GM18861 (cell line): ENCODE measurements around the gene AP4M1.
A peak's percentile ranks its signal among the peaks of the same experiment; 100 is the strongest.

ENCODE experiments used
- ATAC-seq: cut with Tn5 transposase; IDR thresholded peaks from one replicate; pipeline ENCODE4 v1.9.1; 2021; ENCODE audit not compliant: unreplicated experiment

AP4M1 gene, protein sequence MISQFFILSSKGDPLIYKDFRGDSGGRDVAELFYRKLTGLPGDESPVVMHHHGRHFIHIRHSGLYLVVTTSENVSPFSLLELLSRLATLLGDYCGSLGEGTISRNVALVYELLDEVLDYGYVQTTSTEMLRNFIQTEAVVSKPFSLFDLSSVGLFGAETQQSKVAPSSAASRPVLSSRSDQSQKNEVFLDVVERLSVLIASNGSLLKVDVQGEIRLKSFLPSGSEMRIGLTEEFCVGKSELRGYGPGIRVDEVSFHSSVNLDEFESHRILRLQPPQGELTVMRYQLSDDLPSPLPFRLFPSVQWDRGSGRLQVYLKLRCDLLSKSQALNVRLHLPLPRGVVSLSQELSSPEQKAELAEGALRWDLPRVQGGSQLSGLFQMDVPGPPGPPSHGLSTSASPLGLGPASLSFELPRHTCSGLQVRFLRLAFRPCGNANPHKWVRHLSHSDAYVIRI

DNA sequence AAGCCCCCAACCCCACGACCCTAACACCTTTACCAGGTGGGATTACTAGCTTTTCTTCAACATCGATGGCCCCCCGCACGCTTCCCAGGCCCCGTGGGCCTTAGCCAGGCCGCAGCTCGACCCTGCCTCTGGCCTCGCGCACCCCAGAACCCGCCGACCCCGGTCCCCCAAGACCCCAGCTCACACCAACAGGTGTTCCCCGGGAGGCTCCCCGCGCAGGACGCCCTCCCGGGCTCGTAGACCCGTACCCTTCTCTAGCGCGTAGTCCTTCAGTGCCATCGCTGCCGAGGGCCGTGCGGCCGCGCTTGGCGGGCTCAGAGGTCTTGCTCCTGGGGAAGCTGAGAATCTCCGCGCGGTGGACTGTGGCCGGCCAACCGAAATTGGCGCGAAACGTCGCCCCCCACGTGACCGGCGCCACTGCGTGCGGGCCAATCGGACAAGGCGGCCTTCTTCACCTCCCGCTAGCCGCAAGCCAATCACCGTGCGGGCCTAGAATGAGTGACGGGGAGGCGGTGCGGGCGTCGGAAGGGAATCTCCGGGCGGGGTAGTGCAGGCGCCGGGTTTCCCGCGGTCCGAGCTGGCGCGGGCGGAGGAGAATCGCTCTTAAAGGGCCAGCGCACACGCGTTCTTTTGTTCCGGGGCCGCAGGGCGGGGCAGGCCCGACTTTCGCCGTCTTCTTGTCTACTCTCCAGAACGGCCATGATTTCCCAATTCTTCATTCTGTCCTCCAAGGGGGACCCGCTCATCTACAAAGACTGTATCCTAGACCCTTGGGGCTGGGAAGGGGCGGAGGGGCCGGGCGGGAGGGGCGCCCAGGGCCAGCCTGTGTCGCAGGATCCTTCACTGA, at the start of gene AP4M1, which contains the start of gene MCM7:
Gene AP4M1 (plus strand): TSS at position 628 of the 847 bp plus-strand sequence. CDS start 72 bp downstream, at position 700.
Gene MCM7 (minus strand): TSS at position 382 of the 847 bp plus-strand sequence. CDS start 103 bp downstream, at position 279.
- ATAC-seq = peak; percentile 71

DNA sequence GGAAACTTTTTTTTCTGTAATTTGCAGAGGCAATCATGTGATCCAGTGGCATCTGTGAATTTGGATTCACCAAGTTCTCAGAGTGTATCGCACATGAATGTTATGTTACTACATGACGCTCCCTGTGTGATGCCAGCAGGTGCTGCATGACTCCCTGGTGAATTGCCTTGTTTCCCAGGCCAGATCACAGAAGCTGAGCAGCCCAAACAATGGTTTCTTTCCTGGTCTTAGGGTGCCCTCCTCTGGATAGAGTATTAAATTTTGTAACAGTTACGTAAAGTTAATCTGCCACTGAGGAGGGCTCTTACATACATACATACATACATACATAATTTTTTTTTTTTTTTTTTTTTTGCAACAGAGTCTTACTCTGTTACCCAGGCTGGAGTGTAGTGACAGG, 48.2 kb upstream of the AP4M1 start:
- no peak for ATAC-seq

DNA sequence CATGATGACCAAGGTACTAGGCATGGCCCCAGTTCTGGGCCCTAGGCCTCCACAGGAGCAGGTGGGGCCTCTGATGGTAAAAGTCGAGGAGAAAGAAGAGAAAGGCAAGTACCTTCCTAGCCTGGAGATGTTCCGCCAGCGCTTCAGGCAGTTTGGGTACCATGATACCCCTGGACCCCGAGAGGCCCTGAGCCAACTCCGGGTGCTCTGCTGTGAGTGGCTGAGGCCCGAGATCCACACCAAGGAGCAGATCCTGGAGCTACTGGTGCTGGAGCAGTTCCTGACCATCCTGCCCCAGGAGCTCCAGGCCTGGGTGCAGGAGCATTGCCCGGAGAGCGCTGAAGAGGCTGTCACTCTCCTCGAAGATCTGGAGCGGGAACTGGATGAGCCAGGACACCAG, 44.4 kb upstream of the AP4M1 start:
- ATAC-seq = no peak

DNA sequence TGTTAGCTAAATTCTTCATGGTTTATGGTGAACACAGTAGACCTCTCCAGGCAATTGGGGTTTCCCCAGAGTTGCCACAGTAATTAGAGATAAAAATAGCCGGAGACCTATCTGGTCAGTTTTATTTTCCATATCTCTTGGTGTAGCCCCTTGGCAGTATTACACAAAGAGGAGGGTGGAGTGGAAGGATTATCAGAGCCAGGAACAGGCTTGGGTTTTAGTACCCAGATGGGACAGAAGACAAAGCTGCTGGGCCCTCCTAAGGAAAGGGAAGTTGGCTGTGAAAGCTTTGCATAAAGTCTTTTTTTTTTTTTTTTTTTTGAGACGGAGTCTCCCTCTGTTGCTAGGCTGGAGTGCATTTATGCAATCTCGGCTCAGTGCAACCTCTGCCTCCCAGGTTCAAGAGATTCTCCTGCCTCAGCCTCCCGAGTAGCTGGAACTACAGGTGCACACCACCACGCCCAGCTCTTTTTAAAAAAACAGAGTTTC, 42.1 kb upstream of the AP4M1 start:
- ATAC-seq = no peak

DNA sequence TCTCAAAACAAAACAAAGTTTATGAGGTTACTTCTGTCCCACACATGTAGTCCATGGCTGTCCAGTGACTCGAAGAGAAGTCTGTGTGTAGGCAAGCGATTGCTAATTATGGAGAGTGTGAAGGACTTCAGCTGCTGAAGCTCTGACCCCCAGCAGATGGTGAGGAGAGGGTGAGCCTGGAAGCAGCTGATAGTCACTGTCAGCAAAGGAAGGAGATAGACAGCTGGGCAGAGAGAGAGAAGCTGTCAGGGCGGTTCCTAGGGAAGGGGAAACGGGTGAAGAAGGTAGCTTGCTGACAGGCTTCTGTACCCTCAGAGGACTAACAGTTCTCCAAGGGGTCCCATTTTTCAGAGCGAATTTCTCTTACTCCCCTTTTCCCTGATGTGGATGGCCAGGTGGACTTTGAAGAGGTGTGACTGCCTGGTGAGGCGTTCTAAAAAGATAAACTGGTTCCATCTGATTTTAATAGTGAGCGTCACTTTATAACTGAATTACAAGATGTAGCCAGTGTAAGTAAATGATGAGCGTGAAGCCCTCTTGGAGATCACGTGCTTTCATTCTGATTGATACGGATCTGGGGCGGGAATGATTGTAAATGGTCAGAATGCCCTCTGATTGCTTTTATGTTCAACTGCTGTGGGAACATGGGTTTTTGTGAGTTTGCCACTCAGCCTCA, 39.8 kb upstream of the AP4M1 start:
- no peak for ATAC-seq

DNA sequence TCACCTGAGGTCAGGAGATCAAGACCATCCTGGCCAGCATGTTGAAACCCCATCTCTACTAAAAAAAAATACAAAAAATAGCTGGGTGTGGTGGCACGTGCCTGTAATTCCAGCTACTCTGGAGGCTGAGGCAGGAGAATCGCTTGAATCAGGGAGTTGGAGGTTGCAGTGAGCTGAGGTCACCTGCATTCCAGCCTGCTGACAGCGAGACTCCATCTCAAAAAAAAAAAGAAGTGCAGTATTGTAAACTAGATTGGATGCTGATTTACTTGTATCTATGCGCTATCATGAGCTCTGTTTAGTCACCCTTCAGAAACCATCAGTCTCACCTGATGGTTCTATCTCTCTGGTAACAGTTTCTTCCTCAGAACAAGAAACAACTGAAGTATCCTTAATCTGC, 38.1 kb upstream of the AP4M1 start:
- no peak for ATAC-seq

DNA sequence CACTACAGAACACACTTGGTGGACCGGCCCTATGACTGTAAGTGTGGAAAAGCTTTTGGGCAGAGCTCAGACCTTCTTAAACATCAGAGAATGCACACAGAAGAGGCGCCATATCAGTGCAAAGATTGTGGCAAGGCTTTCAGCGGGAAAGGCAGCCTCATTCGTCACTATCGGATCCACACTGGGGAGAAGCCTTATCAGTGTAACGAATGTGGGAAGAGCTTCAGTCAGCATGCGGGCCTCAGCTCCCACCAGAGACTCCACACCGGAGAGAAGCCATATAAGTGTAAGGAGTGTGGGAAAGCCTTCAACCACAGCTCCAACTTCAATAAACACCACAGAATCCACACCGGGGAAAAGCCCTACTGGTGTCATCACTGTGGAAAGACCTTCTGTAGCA, 37.3 kb upstream of the AP4M1 start:
- ATAC-seq = no peak

DNA sequence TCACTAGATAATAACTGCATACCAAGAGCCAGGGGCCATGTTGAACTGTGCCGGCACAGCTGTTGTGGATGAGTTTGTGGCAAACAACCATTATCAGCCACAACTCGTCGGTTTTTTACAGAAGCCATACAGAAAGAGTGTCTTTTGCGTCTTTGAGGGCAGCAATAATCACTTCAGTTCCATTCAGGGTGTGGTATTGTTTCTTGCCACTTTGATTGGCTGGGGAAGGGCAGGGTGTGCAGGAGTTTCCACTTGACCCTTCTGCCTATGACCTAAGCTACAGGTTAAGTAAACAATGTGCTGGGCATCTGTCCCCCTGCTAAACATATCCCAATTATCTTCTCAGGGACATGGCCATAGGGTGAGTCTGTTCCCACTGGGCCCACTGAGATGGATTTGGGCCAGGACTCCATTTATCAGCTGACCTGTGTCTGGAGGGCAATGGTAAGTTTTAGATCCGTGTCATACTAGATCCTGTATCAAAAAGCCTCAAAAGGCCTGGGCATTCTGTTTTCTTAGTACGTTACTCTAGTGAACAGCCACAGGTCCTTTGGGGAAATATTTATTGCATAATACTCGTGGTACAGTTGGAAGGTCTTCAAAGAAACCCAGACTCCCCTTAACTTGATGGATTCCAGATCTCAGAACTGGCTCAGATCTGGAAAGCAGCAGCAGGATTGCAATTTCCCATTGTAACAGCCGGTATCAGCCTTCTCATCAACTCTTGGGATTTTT, 35.8 kb upstream of the AP4M1 start:
- ATAC-seq = no peak

DNA sequence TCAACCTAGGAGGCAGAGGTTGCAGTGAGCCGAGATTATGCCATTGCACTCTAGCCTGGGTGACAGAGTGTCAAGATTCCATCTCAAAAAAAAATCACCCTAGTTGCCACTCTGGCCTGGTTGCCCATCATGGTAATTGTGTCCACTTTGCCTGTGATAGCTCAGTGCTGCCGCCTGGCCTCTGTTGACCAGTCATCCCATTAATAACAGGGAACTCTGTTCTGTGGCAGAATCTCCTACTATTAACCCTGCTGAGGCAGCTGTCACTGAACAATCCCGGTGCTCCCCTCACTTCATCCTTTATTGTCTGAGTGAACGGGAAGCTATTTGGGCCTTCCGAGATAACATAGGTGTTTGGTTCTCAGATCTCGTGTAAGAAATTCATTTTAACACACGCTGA, 34.5 kb upstream of the AP4M1 start:
- no peak for ATAC-seq

DNA sequence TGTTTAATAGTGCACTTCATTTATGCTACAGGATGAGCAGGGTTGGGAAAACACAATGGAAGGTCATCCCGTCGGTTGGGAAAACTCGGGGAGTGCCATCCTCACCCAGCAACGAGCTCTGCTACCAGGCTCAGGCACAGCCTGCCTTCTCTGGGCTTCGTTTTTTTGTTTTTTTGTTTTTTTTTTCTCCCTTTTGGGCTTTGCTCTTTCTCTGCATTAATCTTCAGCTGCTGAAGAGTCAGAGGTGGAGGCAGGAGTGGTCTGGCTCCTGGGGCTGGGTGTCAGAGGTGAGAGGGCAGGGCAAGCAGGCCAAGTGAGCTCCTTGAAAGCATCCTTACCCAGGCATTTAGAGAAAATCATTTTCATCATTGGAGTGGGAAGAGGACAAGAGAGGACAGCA, 31.5 kb upstream of the AP4M1 start:
- ATAC-seq = no peak

DNA sequence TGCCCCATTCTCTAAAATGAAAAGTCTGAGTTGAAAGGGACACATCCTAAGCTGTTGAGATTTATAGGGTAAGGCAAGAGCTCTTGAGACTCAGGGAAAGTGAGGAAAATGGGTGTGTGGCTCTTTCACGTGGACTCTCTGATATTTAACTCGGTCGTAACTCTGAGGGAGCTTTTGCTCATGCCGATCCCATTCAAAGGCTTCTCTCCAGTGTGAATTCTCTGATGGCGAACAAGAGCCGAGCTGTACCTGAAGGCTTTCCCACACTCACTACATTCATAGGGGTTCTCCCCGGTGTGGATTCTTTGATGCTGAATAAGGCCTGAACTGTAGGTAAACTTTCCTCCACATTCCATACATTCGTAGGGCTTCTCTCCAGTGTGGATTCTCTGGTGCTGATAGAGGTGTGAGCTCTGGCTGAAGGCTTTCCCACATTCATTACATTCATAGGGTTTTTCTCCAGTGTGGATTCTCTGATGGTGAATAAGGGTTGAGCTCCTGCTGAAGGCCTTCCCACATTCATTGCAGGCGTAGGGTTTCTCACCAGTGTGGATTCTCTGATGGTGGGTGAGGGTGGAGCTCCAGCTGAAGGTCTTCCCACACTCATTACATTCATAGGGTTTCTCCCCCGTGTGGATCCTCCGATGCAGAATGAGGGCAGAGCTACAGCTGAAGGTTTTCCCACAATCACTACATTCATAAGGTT, 30.3 kb upstream of the AP4M1 start:
- ATAC-seq = no peak

DNA sequence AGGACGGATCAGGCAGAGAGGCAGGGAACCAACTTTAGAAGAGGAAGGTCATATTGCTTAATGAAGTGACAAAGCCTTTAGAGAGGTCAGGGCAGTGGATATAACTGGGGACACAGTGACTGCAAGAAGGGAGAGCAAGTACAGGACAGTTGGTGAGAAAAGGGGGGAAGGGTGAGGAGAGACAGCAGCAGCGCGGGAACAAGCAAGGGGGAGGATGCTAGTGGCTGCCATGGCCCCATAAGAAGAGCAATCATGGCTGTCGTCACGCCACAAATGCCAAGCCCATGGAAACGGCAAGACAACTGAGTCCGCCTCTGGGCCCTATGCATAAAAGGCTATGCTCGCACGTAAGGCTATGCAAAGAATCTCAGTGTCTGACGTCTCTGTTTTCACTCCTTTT, 29.0 kb upstream of the AP4M1 start:
- no peak for ATAC-seq

DNA sequence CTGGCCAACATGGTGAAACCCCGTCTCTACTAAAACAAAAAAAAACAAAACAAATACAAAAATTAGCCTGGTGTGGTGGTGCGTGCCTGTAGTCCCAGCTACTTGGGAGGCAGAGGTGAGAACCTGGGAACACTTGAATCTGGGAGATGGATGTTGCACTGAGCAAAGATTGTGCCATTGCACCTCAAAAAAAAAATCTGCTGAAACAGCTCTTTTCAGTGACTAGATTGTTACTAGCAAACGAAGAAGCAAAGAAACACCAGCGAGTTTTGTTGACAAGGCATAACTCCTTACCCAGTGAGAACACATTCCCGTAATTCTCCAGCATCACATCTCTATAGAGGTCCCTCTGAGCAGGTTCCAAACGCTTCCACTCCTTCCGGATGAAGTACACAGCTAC, 26.6 kb upstream of the AP4M1 start:
- no peak for ATAC-seq

DNA sequence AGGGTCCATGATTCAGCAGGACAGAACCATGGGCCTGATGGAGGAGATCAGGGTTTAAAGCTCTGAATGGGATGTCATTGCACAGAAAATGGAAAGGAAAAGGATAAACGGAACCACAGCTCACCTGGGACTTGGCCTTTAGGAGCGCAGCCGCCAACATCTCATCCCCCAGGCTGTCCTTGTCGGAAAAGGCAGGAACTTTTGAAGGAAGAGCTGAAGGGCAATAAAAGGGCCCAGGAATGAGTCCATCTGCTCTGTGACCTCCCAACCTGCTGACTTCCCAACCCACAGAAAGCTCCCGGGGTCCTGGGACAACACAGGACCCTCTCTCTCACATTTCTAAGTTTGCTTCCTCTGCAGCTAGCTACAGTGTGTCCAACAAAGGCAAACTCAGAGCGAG, 26.0 kb upstream of the AP4M1 start:
- no peak for ATAC-seq

DNA sequence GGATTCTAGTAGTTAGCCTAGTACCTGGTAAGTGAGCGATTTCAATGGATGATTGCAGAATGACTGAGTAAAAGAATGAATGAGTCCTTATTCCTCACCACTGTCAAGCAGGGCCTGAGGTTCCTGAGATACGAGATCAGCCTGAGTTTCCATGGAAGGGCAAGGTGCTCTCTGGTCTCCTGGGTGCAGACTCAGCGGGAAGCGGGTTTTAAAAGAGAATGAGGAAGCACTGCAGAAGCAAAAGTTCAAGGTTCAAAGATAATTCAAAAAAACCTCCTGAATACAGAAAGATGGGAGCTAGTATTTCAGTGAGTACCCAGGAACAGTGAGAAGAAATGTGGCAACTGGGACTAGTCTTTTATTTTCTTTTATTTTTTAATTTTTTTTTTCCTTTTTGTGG, 24.2 kb upstream of the AP4M1 start:
- ATAC-seq = no peak

DNA sequence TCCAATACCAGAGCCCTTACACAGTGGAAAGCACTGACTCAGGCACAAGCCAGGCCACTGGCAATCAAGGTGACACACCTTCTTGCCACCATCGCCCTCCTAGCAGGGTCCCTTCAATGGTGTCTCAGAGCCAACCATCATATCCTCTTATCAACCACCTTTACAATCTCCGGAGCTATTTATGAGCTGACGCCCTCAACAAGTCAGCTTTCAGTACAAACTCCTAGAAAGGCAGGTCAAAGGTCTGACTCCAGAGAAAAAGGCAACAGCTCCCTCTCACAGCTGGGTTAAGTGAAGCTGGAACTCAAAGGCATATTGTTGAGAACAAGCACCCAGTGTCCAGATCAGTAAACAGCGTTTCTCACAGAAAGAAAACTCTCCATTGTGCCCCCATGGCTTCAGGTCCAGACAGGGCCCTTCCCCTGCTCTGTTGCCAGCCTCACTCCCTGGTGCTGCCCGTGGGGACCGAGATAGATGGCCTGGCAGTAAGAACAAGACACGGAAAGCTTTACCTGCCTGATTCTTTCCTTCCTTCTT, 22.4 kb upstream of the AP4M1 start:
- no peak for ATAC-seq

DNA sequence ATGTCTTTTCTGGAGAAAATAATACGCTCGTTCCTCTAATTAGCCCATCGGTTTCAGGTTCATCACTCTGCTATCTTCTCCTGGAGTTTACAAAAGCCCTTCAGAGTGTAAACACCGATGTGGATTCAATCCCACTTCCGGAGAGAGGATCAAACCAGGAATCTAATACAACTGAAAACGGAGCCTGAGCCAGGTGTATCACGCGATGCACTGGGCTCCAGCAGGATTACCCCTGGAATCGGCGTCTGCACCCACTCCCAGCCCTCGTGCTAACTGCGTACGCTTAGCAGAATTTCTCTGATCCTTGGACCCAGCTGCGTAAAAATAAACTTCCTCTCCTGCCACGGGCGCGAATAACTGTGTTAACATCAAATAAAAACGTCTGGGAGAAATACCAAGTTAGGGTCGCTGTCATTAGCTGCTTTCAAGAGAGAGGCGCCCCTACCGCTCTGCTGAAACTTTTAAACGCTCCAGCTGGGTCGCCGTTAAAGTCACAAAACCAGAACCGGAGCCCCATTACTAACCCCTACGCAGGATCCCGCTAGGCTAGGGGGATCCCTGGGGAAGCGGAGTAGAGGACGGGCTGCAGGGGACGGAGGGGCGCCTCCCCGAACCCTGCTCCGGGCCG, 20.4 kb upstream of the AP4M1 start:
- peak; percentile 3 for ATAC-seq

DNA sequence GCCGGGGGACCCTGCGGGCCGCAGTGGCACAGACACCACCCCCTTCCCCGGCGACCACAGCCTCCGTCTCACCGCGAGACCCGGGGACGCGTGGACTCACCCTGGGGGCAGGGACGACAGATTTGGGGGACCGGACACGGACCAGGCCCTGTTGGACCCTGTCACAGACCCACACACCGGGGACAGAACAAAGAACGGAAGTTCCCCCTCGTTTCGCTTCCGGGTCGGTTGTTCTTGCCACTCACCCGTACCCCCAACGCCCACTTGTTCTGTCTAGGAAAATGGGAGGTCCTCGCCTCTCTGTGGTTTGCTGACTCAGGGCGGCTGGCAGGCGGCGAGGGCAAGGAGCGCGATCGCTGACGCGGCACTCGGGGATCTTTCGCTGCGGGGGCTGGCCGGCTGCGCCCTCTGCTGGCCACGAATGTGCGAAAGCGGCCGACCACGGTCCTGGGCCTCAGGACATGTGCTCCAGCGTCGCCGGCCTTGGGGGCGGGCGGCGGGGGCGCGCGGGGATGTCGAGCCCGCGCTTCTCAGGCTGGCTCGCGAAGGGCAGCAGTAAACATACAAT, 19.8 kb upstream of the AP4M1 start, which contains the start of gene ZNF3:
Gene ZNF3 (minus strand): TSS at position 189 of the 568 bp plus-strand sequence. CDS start 4,366 bp downstream, outside the sequence.
- ATAC-seq = peak; percentile 63

DNA sequence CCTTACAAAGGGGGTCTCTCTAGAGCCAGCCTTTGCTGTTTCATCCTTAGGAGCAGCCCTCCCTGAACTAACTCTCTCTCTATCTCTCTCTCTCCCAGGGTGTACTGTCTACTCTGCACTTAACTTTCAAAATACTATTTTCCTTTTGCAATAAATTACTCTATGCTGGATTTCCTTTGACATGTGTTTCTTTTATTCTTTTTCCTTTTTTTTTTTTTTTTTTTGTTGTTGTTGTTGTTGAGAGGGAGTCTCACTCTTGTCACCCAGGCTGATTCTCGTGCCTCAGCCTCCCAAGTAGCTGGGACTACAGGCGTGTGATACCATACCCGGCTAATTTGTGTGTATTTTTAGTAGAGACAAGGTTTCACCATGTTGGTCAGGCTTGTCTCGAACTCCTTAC, 18.5 kb upstream of the AP4M1 start:
- ATAC-seq = no peak
